IMR-90 (cell line): ENCODE data around the gene TNFRSF13B. TPM values are rescaled to one million over a fixed set of nuclear protein-coding genes. Genes with fewer than 3 reads are reported as not detected.

ENCODE experiments used
- ATAC-seq: fragments of 200-7000 bp; cut with Tn5 transposase; 2 replicates; pipeline ENCODE4 v1.9.1; 2020; ENCODE audit warnings: low read depth, mild to moderate bottlenecking, moderate library complexity
- BruUV-seq: library from RNA; stranded (reverse); fragments of 400-500 nt; replicated peaks from 2 replicates; lab custom pipeline; 2021; lab: Mats Ljungman, UMichigan
- CTCF ChIA-PET: fragments of 300-600 bp; formaldehyde crosslinking; extraction: SDS; loops from one replicate; lab custom pipeline; 2021; ENCODE audit warnings: antibody characterized with exemption; lab: Yijun Ruan, JAX
- POLR2A ChIA-PET: fragments of 300-600 bp; sonication (Branson Sonifier 250); formaldehyde crosslinking; loops from one replicate; lab custom pipeline; 2022; ENCODE audit warnings: antibody characterized with exemption; ENCODE audit not compliant: unreplicated experiment; lab: Charles Lee
- DNase-seq: peaks from one replicate; pipeline ENCODE4 v3.0.0; 2013
- H2AFZ ChIP-seq: replicated peaks from 2 replicates; pipeline ENCODE3; 2013; ENCODE audit warnings: low read length, mild to moderate bottlenecking; ENCODE audit not compliant: poor library complexity
- H2AK5ac ChIP-seq: 2 replicates; pipeline ENCODE4 v1.6.1; 2013; ENCODE audit warnings: low read depth, low read length, inconsistent platforms
- H2AK9ac ChIP-seq: replicated peaks from 2 replicates; pipeline ENCODE3; 2013; ENCODE audit warnings: mild to moderate bottlenecking, low read depth, low read length, moderate library complexity; ENCODE audit not compliant: poor library complexity
- H2BK120ac ChIP-seq: 2 replicates; pipeline ENCODE4 v1.6.1; 2013; ENCODE audit warnings: low read depth, low read length, inconsistent platforms
- H2BK15ac ChIP-seq: 3 replicates; pipeline ENCODE4 v1.6.1; 2013; ENCODE audit warnings: low read depth, low read length, inconsistent platforms
- H2BK20ac ChIP-seq: 2 replicates; pipeline ENCODE4 v1.6.1; 2013; ENCODE audit warnings: low read depth, mild to moderate bottlenecking, inconsistent platforms, low read length, moderate library complexity
- H2BK5ac ChIP-seq: 2 replicates; pipeline ENCODE4 v1.6.1; 2013; ENCODE audit warnings: mild to moderate bottlenecking, low read depth, low read length, inconsistent platforms; ENCODE audit not compliant: poor library complexity, severe bottlenecking
- H3K14ac ChIP-seq: replicated peaks from 2 replicates; pipeline ENCODE4 v1.6.1; 2013; ENCODE audit warnings: low read depth, low read length, inconsistent platforms
- H3K18ac ChIP-seq: 2 replicates; pipeline ENCODE4 v1.6.1; 2013; ENCODE audit warnings: low read depth, low read length, control low read depth
- H3K23ac ChIP-seq: 2 replicates; pipeline ENCODE4 v1.6.1; 2013; ENCODE audit warnings: low read depth, low read length, inconsistent platforms
- H3K27ac ChIP-seq: 2 replicates; pipeline ENCODE4 v1.5.1; 2013; ENCODE audit warnings: mild to moderate bottlenecking, control low read depth, low read length; ENCODE audit not compliant: insufficient read depth
- H3K27me3 ChIP-seq: 2 replicates; pipeline ENCODE4 v1.6.1; 2013; ENCODE audit warnings: low read length; ENCODE audit not compliant: control insufficient read depth, insufficient read depth
- H3K36me3 ChIP-seq: 2 replicates; pipeline ENCODE4 v1.6.1; 2013; ENCODE audit warnings: low read length, mixed read lengths; ENCODE audit not compliant: control insufficient read depth, insufficient read depth
- H3K4ac ChIP-seq: 2 replicates; pipeline ENCODE4 v1.6.1; 2013; ENCODE audit warnings: low read depth, low read length, inconsistent platforms
- H3K4me1 ChIP-seq: 2 replicates; pipeline ENCODE4 v1.6.1; 2013; ENCODE audit warnings: low read length, mixed read lengths; ENCODE audit not compliant: control insufficient read depth, insufficient read depth
- H3K4me2 ChIP-seq: 2 replicates; pipeline ENCODE4 v1.6.1; 2013; ENCODE audit warnings: low read depth, mild to moderate bottlenecking, control low read depth, low read length, moderate library complexity
- H3K4me3 ChIP-seq: 2 replicates; pipeline ENCODE4 v1.5.1; 2013; ENCODE audit warnings: low read depth, mild to moderate bottlenecking, control low read depth, low read length, moderate library complexity; ENCODE audit not compliant: insufficient read depth
- H3K56ac ChIP-seq: 2 replicates; pipeline ENCODE4 v1.6.1; 2013; ENCODE audit warnings: low read length, inconsistent platforms; ENCODE audit not compliant: insufficient read depth; ENCODE audit errors: extremely low read depth
- H3K79me1 ChIP-seq, 2 experiments: 2 replicates each; pipeline ENCODE4 v1.6.1; 2013; ENCODE audit warnings: low read length in 2 of 2, inconsistent platforms in 1 of 2, low read depth in 1 of 2
- H3K9ac ChIP-seq: 2 replicates; pipeline ENCODE4 v1.6.1; 2013; ENCODE audit warnings: low read depth, low read length, control low read depth
- H3K9me1 ChIP-seq: 2 replicates; pipeline ENCODE4 v1.6.1; 2013; ENCODE audit warnings: low read length, inconsistent platforms; ENCODE audit not compliant: insufficient read depth
- H3K9me3 ChIP-seq: 2 replicates; pipeline ENCODE4 v1.6.1; 2013; ENCODE audit warnings: low read length; ENCODE audit not compliant: control insufficient read depth, insufficient read depth
- H4K20me1 ChIP-seq: 2 replicates; pipeline ENCODE4 v1.6.1; 2013; ENCODE audit warnings: low read length, inconsistent platforms; ENCODE audit not compliant: insufficient read depth
- H4K5ac ChIP-seq: 2 replicates; pipeline ENCODE4 v1.6.1; 2013; ENCODE audit warnings: mild to moderate bottlenecking, low read depth, low read length, control low read depth
- H4K8ac ChIP-seq, 2 experiments: 2 replicates each; pipeline ENCODE4 v1.6.1; 2013; ENCODE audit warnings: low read depth in 2 of 2, low read length in 2 of 2, control low read depth in 1 of 2, inconsistent platforms in 1 of 2
- H4K91ac ChIP-seq: 2 replicates; pipeline ENCODE4 v1.6.1; 2013; ENCODE audit warnings: low read depth, low read length, inconsistent platforms; ENCODE audit not compliant: insufficient read depth
- CEBPB ChIP-seq: IDR thresholded peaks from 2 replicates; pipeline ENCODE4 v1.6.1; 2012; ENCODE audit warnings: low read depth, low read length, improper control_type of control experiment
- MAFK ChIP-seq: IDR thresholded peaks from 2 replicates; pipeline ENCODE4 v1.6.1; 2012; ENCODE audit warnings: low read depth, low read length, improper control_type of control experiment
- USF2 ChIP-seq: fragments of 150-350 bp; IDR thresholded peaks from 2 replicates; pipeline ENCODE4 v1.6.1; 2017; ENCODE audit warnings: mild to moderate bottlenecking, antibody characterized with exemption, low read length, low read depth
- WGBS, 2 experiments: methylation state at CpG; one replicate each; pipeline versions ENCODE4 v1.1.5 to v1.1.7; 2013; ENCODE audit warnings: missing lambda C conversion rate in 2 of 2; ENCODE audit not compliant: insufficient read length in 1 of 2; ENCODE audit errors: extremely low coverage in 2 of 2; 5-methylcytosine and 5-hydroxymethylcytosine counted together
- dilution Hi-C: fragments of 300-500 bp; cut with HindIII; formaldehyde crosslinking; loops from one replicate; pipeline ENCODE4 v1.14.3; 2018; ENCODE audit warnings: low sequenced_read_pairs; ENCODE audit not compliant: unreplicated experiment
- in situ Hi-C: fragments of 300-500 bp; cut with MboI; formaldehyde crosslinking; loops from 3 replicates; pipeline ENCODE4 v1.14.3; 2019; ENCODE audit warnings: low sequenced_read_pairs, inconsistent platforms, mixed read lengths
- intact Hi-C: fragments of 100-400 bp; cut with micrococcal nuclease; formaldehyde crosslinking; loops from 2 replicates; pipeline ENCODE4 v1.10.0; 2022
- polyA plus RNA-seq, 3 experiments: library from polyadenylated mRNA; depleted of rRNA; stranded (reverse); fragments of >200 nt; gene quantifications; 2 replicates each; pipeline ENCODE4 v1.2.3, GENCODE V29; 2012; ENCODE audit warnings: low replicate concordance in 1 of 3
- total RNA-seq: library from RNA; depleted of rRNA; stranded (reverse); fragments of >200 nt; gene quantifications from 2 replicates; pipeline ENCODE4 v1.2.3, GENCODE V29; 2012

The TNFRSF13B gene
- total and polyA plus RNA-seq, 2 of the 4 experiments (the other 2 are of a cell fraction) = not detected

- no TSS peak for BruUV-seq
- no peaks in the 10 kb centered on the region for H3K79me1 ChIP-seq
- H4K8ac ChIP-seq = no peak overlapping the region
- no peak overlapping the region for H3K14ac ChIP-seq
- H3K23ac ChIP-seq = no peak overlapping the region
- no peak overlapping the region for H3K18ac ChIP-seq
- no peak overlapping the region for H3K9ac ChIP-seq
- H2BK5ac ChIP-seq = no peak overlapping the region
- H2AFZ ChIP-seq = peak overlapping the region; percentile 39
- peaks cover 9% of the 10 kb centered on the region for H3K4me1 ChIP-seq
- DNase-seq = no peak
- dilution Hi-C loops (no loop called here), intact Hi-C loops (no loop called here), in situ Hi-C loops (loop anchor here (25.0 kb wide), 1 partner anchor 619 kb away; no protein-coding TSS in a partner anchor)
- no peak overlapping the region for H3K56ac ChIP-seq
- no peak overlapping the region for H3K4me2 ChIP-seq
- H2BK120ac ChIP-seq = no peak overlapping the region
- H2BK15ac ChIP-seq = no peak overlapping the region; the same call in 2 of the 3 replicates
- ChIA-PET CTCF (no interaction called here), POLR2A (no interaction called here)
- no peak overlapping the region for H3K27ac ChIP-seq
- no peaks in the 10 kb centered on the region for H3K36me3 ChIP-seq
- H2AK9ac ChIP-seq = peak overlapping the region; percentile 34
- 69% methylated on average over 2 of the region's 11 CpGs; no CpG with 5 or more reads in 1 of the 2 experiments for WGBS, 2 experiments
- no peak overlapping the region for H3K4me3 ChIP-seq
- H2BK20ac ChIP-seq = no peak overlapping the region
- H3K4ac ChIP-seq = 0 out of 2 replicates have a peak overlapping the region, but pooled peaks have one; percentile 19
- TF ChIP-seq MAFK (peak; percentile 37; the same call in 1 of the 2 replicates), USF2 (no peak), CEBPB (no peak)
- H4K91ac ChIP-seq = no peak overlapping the region
- no peak overlapping the region for H4K5ac ChIP-seq
- no peaks in the 10 kb centered on the region for H3K27me3 ChIP-seq
- H3K9me1 ChIP-seq = peaks cover 9% of the 10 kb centered on the region; the same call in 1 of the 2 replicates
- peak overlapping the region; percentile 46 for H2AK5ac ChIP-seq
- ATAC-seq = no peak
- H4K20me1 ChIP-seq = no peaks in the 10 kb centered on the region; the same call in none of the 2 replicates
- H3K9me3 ChIP-seq = no peaks in the 10 kb centered on the region
Observed at GRCh38 chr17:17018021-17018441, 46.1 kb upstream of the TNFRSF13B start.
